HS-27A (cell line): ENCODE data around the gene SNRPD3.
"Not testable (repeated sequence)": the region's sequence is repeated elsewhere in the genome, so short reads cannot be mapped to it uniquely, and the experiment has no call there.

Experiments used
- DNase-seq: peaks from one replicate; pipeline ENCODE4 v3.0.0-alpha.2; 2012; ENCODE audit warnings: low read depth, missing footprints

Gene SNRPD3

GRCh38 chr22:24555165-24556039 lies at the start of gene SNRPD3:
Gene SNRPD3 (plus strand): TSS chr22:24555999. CDS start chr22:24557675, 1,676 bp downstream.
- DNase-seq = peak; percentile 93

DNA sequence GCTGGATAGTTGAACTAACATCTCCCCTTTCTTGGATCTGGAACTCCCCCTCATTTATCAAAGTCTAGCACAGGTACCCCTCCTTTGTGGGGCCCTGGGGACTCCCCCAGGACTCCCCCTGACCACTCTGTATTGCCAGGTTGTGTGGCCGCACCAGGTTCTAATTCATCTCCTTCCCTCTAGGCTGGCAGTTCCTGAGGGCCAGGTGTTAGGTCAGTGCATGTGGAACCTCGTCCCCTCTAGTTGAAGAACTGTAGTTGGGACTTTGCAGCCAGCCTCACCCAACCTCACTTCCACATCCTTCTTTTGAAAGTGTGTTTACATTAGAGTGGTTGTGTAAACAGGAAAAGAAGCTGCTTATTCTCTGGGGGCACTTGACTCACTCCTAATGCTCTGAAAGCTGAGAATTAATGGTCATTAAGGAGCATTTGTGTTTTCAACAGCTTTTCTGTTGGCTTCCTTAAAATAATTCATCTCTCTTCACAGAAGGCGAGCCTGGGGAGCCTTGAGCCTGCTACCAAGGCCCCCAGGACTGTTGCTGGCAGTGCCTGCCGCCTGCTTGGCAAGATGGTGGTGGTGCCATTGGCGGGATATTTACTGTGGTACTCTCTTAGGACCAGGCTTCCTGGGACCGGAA lies 48.9 kb upstream of the SNRPD3 start:
- no peak for DNase-seq

GRCh38 chr22:24507716-24508115 lies 48.1 kb upstream of the SNRPD3 start:
- DNase-seq = no peak

DNA sequence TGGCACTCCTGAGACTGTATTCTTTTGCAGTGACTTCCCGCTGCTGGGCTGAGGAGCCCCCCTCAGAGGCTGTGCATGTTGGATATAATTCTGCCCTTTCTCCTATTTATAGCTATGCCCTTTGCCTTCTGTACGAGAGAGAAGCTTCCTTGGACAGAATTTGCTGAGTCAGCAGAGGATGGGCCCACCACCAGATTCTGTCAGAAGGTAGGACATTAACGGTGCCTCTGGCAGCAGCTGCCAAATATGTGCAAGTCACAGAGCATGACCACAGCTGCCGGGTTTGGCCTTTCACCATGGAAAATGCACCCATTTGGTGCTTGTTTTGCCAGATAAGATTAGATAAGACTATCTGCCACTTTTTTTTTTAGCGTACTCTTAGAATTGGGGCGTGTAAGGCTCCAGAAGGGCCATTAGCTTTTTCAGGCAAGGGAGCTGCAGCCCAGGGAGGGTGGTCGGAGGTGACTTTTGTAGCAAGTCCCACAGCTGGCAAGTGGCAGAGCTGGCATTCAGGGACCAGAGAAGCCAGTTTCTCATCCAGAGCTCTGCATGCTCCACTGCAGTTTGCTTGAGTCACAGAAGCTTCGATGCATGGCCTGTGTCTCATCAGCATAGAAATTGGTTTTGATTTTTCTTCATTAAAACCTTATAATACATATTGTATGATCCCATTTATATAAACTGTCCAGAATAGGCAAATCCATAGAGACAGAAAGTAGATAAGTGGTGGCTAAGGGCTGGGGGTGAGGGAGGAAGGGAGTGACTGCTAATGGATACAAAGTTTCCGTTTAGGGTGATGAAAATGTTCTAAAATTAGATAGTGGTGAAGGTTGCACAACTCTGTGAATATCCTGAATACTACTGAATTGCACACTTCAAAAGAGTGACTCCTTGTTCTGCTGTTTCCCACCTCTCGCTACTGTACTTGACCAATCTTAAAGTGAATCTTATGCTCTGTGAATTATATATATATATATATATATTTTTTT lies 44.9 kb upstream of the SNRPD3 start:
- DNase-seq = no peak

DNA sequence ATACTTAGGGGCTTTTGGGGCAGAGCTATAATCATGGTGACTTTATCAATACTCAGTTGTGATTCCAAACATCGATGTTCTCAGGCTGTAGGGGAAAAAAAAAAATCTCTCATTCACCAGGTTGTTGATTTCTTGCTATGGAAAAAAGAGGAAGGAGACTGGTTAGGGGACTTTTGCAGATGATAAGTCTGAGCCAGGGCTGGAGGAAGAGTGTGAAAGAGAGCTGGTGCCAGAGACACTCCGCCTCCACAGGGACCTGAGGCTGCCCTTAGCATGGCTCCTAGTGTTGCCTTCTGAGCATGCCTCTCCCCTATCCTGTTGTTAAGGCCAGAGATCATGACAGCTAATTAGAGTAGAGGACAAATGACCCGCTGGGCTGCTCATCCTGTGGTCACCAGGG lies 43.8 kb upstream of the SNRPD3 start:
- DNase-seq = no peak

- DNase-seq = no peak
Observed at GRCh38 chr22:24513378-24514240, 42.2 kb upstream of the SNRPD3 start.

- no peak for DNase-seq
Observed at GRCh38 chr22:24514241-24515026, 41.4 kb upstream of the SNRPD3 start.

DNA sequence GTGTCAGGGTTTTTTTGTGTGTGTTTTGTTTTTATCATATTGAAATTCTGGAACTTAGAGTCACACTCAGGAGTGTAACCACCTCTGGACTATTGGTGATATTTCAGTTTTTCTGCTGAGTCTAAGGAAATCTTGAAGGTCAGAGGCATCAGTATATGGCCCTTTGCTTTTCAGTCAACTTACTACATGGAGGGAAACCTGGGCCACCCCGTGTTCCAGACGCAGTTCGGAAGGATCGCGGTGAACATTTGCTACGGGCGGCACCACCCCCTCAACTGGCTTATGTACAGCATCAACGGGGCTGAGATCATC lies 40.8 kb upstream of the SNRPD3 start:
- DNase-seq = no peak

DNA sequence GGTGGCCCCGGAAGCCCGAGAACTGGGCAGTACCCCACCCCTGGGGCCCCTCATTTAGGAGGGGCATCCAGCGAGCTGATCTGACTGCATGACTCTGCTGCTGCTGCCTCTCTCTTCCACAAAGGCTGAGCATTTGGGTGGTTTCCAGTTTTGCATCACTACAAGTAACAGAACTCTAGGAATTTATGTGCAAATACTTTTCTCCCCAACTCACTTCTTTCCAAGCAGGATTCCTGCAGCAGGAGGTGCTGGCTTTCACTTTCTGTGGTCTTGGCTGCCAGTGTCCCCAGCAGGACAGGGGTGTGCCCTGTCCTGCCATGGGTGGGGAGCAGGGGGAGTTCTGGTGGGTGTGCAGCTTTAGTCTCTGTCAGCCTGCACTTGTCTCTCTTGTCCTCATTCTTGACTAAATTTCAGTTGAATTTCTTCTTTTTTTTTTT lies 39.5 kb upstream of the SNRPD3 start:
- DNase-seq = peak; percentile 49

DNA sequence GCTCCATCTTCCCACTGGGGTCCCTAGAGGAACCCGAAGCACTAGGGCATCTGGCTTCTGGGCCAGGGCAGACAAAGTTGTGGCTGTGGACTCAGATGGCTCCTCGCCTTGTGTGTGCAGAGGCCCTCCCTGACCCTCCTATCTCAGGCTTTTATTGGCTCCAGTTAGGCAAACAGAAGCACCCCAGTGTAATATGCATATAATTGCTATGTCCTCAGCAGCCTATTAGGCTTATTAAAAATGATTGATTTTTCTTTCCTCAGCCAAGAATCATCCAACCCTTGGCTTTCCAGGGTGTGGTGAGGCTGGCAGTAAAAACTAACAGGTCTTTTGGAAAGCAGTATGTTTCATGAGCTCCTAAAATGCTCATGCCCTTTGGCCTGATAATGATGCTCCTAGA lies 38.4 kb upstream of the SNRPD3 start:
- DNase-seq = no peak

GRCh38 chr22:24518228-24518627 lies 37.6 kb upstream of the SNRPD3 start:
- DNase-seq = no peak

- DNase-seq = no peak
Observed at GRCh38 chr22:24518771-24519485, 36.9 kb upstream of the SNRPD3 start.

DNA sequence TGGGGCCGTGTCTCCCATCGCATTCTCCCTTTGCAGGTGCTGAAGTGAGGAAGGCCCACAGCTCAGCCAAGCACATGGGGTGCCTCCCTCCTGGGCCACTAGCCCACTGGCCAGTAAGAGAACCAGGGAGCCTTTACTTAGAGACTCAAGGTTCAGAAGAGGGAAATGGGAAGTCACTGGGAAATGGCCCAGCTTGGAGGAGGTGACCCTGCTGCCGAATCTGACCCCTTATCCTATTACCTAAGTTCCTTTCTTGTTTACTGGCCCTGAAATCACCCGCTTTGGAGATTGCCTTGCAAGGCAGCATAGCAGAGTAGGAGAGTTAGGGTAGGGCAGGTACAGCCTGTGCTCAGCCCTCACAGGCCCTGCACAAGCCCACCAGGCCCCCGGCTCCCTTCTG lies 36.3 kb upstream of the SNRPD3 start:
- no peak for DNase-seq

GRCh38 chr22:24521791-24522245 lies 34.0 kb upstream of the SNRPD3 start:
- no peak for DNase-seq

DNA sequence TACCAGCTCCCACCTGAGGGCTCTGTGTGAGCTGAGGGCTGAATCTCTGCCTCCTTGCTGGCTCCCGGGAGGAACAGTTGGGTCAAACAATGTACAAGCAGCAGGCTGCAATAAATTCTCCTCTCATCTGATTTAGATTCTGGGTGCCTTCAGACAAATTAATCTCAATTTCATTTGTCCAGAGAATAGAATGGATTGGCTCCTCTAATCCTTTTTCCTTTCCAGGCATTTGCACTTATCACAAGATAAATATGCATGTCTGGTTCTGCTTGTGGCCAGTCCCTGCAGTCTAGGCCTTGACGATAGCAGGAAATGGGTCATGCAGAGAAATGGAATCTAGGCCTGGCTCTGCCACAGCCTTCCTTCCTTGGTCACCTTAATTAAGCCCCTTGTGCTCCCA lies 31.9 kb upstream of the SNRPD3 start:
- DNase-seq = no peak

DNA sequence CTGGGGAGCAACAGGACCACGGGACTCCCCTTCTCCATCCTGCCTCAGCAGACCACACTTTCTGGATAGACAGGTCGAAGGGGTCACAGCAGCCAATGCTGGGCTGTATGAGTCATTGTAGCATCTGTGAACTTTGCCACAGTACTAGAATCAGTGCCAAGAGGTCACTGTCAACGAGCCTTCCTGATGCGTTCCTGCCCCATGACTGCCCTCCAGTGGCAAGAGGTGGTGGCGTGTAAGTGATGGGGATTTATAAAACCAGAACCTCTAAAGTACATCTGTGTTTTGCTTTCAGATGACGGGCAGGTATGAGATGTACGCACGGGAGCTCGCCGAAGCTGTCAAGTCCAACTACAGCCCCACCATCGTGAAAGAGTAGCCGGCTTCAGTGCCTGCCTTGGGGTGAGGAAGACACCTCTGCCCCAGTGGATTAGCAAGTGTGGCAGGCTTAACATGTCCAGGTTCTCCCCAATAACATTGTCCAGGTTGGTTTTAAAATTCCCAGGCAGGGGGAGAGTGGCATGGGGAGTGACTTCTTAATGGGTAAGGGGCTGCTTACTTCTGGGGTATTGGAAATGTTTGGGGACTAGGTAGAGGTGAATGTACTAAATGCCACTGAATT lies 30.3 kb upstream of the SNRPD3 start:
- DNase-seq = peak; percentile 36

DNA sequence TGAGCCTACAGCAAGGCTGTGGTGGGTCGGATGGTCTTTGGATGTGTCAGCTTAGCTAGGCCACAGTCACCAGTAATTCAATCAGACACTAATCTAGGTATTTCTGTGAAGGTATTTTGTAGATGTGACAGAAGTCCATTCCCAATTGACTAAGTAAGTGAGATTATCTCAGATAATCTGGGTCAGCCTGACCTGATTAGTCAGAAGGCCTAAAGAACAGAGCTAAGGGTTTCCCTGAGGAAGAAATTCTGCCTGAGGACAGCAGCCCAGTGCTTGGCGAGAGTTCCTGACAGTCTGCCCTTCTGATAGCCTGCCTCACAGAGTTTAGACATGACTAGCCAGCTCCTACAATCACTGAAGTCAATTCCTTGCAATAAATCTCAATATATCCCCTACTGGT lies 29.6 kb upstream of the SNRPD3 start:
- no peak for DNase-seq

DNA sequence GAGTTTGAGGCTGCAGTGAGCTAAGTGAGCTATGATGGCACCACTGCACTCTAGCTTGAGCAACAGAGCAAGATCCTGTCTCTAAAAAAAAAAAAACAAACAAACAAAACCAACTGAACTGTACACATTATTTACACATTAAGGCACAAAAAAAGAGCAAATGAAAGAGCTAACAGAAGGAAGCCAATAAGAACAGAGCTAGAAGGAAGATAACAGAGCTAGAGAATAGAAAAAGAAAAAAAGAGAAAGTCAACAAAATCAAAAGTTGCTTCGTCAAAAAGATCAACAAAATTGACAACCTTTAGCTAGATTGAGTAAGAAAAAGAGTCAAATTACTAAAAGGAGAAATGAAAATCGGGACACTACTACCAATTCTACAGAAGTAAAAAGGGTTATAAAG lies 25.9 kb upstream of the SNRPD3 start:
- DNase-seq = no peak

DNA sequence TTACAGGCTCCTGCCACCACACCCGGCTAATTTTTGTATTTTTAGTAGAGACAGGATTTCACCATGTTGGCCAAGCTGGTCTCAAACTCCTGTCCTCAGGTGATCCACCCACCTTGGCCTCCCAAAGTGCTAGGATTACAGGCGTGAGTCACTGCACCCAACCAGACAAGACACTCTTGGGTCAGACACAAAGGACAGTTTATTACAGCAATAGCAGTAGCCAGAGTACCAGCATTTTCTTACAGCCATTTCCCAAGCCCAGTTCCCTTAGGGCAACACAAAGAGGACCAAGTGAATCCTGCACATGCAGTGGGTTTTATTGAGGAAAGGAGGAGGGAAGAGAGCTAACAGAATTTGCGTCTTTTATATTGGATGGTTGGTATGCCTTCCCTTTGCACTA lies 24.8 kb upstream of the SNRPD3 start:
- DNase-seq = not testable (repeated sequence)
